ENCODE results near the gene PRR15L. TPM values are rescaled to one million over a fixed set of nuclear protein-coding genes. Genes with fewer than 3 reads are reported as not detected.

PRR15L gene
- total RNA-seq, 1 experiment from 2014 or later = not detected

DNA sequence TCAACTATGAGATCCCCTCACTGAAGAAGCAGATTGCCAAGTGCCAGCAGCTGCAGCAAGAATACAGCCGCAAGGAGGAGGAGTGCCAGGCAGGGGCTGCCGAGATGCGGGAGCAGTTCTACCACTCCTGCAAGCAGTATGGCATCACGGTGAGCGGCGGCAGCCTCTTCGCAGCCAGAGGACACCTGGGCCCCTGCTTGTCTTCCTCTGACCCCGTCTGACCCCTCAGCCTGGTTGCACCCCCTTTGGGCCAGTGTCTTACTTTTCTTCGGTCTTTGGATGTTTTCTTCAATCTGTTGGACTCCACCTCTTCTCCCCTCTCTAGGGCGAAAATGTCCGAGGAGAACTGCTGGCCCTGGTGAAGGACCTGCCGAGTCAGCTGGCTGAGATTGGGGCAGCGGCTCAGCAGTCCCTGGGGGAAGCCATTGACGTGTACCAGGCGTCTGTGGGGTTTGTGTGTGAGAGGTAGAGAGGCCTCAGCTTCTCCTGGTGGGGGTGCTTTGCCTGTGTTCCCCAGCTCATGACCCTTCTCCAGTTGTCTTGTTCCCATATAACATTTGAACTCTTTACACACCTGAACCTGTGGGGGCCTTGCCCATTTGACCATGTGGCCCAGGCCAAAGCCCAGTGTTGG lies 17.6 kb upstream of the PRR15L start:
- H3K56ac ChIP-seq (ENCODE audit: insufficient read length, low read depth, low read length) = no peak overlapping the region
- H3K18ac ChIP-seq (ENCODE audit: insufficient read length, low read depth, low read length) = no peak overlapping the region
- H2BK15ac ChIP-seq (ENCODE audit: low read depth, low read length) = no peak overlapping the region
- no peak overlapping the region for H3T11ph ChIP-seq (ENCODE audit: low read length)
- H3K27ac ChIP-seq (ENCODE audit: insufficient read length, low read depth, low read length) = no peak overlapping the region
- H2BK5ac ChIP-seq (ENCODE audit: insufficient read length, low read length) = no peak overlapping the region
- H3K27me3 Mint-ChIP-seq (ENCODE audit: low read depth) = peaks cover 2% of the 10 kb centered on the region; the same call in 1 of the 2 replicates
- no peak overlapping the region for H3K4me3 Mint-ChIP-seq
- no peak overlapping the region for H3K23ac ChIP-seq (ENCODE audit: insufficient read length, low read depth, low read length)
- H3K14ac ChIP-seq (ENCODE audit: insufficient read depth, low read length) = no peak overlapping the region
- no CpG with 5 or more reads among the region's 15 CpGs for WGBS (ENCODE audit: extremely low coverage, insufficient read length, low lambda C conversion rate)
- H3K4ac ChIP-seq (ENCODE audit: low read depth, low read length) = no peak overlapping the region
- H3K23me2 ChIP-seq (ENCODE audit: insufficient read length, low read depth, low read length, poor library complexity, severe bottlenecking) = peaks cover 2% of the 10 kb centered on the region
- no peak overlapping the region for H4K91ac ChIP-seq (ENCODE audit: insufficient read length, low read depth, low read length)
- H3K27ac Mint-ChIP-seq = no peak overlapping the region; a peak in 1 of 7 replicates
- H3K79me1 ChIP-seq (ENCODE audit: insufficient read depth, low read depth, low read length, poor library complexity, severe bottlenecking) = no peaks in the 10 kb centered on the region
- H4K8ac ChIP-seq (replicated peaks; ENCODE audit: insufficient read length, low read depth, low read length) = no peak overlapping the region
- H3K36me3 Mint-ChIP-seq (ENCODE audit: insufficient read depth in 1 of 3, low read depth in 3 of 3) = peaks cover 29 to 70% (median 61%) of the 10 kb centered on the region in 3 experiments; a peak in 6 of 7 replicates
- no peaks in the 10 kb centered on the region for H3K9me3 ChIP-seq (ENCODE audit: control insufficient read depth, low read depth, low read length)
- H3K27me3 ChIP-seq (ENCODE audit: insufficient read depth, low read length) = no peaks in the 10 kb centered on the region
- H3K4me1 ChIP-seq (ENCODE audit: insufficient read depth, low read length) = no peaks in the 10 kb centered on the region
- no peak overlapping the region for H2BK12ac ChIP-seq (ENCODE audit: insufficient read length, low read depth, low read length)
- H3K4me2 ChIP-seq (ENCODE audit: insufficient read depth, insufficient read length, low read length) = no peak overlapping the region
- no peak overlapping the region for H4K5ac ChIP-seq (ENCODE audit: insufficient read length, low read depth, low read length)
- no peaks in the 10 kb centered on the region for H3K79me2 ChIP-seq (ENCODE audit: insufficient read depth, low read length)
- no peak overlapping the region for H3K9ac ChIP-seq (ENCODE audit: extremely low read depth, insufficient read length, low read length)
- no peaks in the 10 kb centered on the region for H3K9me3 Mint-ChIP-seq
- no peak overlapping the region for H2AK5ac ChIP-seq (ENCODE audit: insufficient read length, low read length)
- TF ChIP-seq, protein P1, sequence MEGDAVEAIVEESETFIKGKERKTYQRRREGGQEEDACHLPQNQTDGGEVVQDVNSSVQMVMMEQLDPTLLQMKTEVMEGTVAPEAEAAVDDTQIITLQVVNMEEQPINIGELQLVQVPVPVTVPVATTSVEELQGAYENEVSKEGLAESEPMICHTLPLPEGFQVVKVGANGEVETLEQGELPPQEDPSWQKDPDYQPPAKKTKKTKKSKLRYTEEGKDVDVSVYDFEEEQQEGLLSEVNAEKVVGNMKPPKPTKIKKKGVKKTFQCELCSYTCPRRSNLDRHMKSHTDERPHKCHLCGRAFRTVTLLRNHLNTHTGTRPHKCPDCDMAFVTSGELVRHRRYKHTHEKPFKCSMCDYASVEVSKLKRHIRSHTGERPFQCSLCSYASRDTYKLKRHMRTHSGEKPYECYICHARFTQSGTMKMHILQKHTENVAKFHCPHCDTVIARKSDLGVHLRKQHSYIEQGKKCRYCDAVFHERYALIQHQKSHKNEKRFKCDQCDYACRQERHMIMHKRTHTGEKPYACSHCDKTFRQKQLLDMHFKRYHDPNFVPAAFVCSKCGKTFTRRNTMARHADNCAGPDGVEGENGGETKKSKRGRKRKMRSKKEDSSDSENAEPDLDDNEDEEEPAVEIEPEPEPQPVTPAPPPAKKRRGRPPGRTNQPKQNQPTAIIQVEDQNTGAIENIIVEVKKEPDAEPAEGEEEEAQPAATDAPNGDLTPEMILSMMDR (conservative IDR thresholded peaks at IDR 0.05) = peak; percentile 49
- H2AFZ ChIP-seq (ENCODE audit: low read length) = no peak overlapping the region
- no peak overlapping the region for H2BK120ac ChIP-seq (ENCODE audit: low read depth, low read length, poor library complexity, severe bottlenecking)
- peak; percentile 74 for DNase-seq
- peaks cover 5 to 8% of the 10 kb centered on the region in 2 experiments for H3K4me1 Mint-ChIP-seq
- H2BK20ac ChIP-seq (ENCODE audit: low read depth, low read length, poor library complexity, severe bottlenecking) = no peak overlapping the region
- no peaks in the 10 kb centered on the region for H4K20me1 ChIP-seq (ENCODE audit: control insufficient read depth, insufficient read depth, insufficient read length)
